Heart right ventricle (tissue), 16 donors: Measurements from ENCODE around the gene SPON1. TPM values are rescaled to one million over a fixed set of nuclear protein-coding genes. Genes with fewer than 3 reads are reported as not detected.

Experiments used
- ATAC-seq, 8 donors: fragments of 200-7000 bp; cut with Tn5 transposase; one replicate each; pipeline ENCODE4 v1.9.1; 2020; ENCODE audit warnings: mild to moderate bottlenecking in 8 of 8, moderate library complexity in 8 of 8, moderate number of reproducible peaks in 1 of 8
- DNase-seq, 2 donors: peaks; one replicate each; pipeline ENCODE4 v3.0.0-alpha.2; 2020
- H3K27ac ChIP-seq, 10 donors: fragments of 200-600 bp; sonication (generic) in 2 of 10; one replicate each; pipeline versions ENCODE4 v1.5.0 to v1.8.0; 2020 to 2022; ENCODE audit warnings: mild to moderate bottlenecking in 3 of 10
- H3K27me3 ChIP-seq, 7 donors: fragments of 200-600 bp; one replicate each; pipeline ENCODE4 v1.8.0; 2021 to 2022; ENCODE audit warnings: mild to moderate bottlenecking in 2 of 7
- H3K36me3 ChIP-seq, 9 donors: fragments of 200-600 bp; sonication (generic) in 1 of 9; one replicate each; pipeline versions ENCODE4 v1.5.0 to v1.8.0; 2020 to 2022; ENCODE audit warnings: mild to moderate bottlenecking in 2 of 9
- H3K4me1 ChIP-seq, 9 donors: fragments of 200-600 bp; sonication (generic) in 1 of 9; one replicate each; pipeline versions ENCODE4 v1.5.0 to v1.8.0; 2020 to 2022; ENCODE audit warnings: mild to moderate bottlenecking in 4 of 9
- H3K4me3 ChIP-seq, 10 donors: fragments of 200-600 bp; sonication (generic) in 2 of 10; one replicate each; pipeline versions ENCODE4 v1.5.0 to v1.8.0; 2020 to 2022; ENCODE audit warnings: mild to moderate bottlenecking in 7 of 10, moderate library complexity in 2 of 10
- H3K9me3 ChIP-seq, 11 donors: fragments of 200-600 bp in 10 of 11; sonication (generic) in 2 of 11; one replicate each; pipeline versions ENCODE4 v1.5.0 to v1.8.0; 2013 to 2022; ENCODE audit warnings: mild to moderate bottlenecking in 2 of 11, control low read depth in 1 of 11, moderate library complexity in 1 of 11
- WGBS, 2 donors: extraction: QIAGEN DNeasy Blood & Tissue Kit; methylation state at CpG; one replicate each; pipeline ENCODE4 v1.1.7; 2013; ENCODE audit warnings: inconsistent platforms in 1 of 2; 5-methylcytosine and 5-hydroxymethylcytosine counted together
- intact Hi-C, 10 donors: fragments of 100-400 bp; cut with DNase I; formaldehyde crosslinking; loops; one replicate each; pipeline versions ENCODE4 v1.11.1 to v1.14.2; 2022
- polyA plus RNA-seq, 2 donors: library from polyadenylated mRNA; stranded (reverse); fragments of 200-250 nt; gene quantifications; one replicate each; pipeline ENCODE4 v1.2.3, GENCODE V29; 2013
- total RNA-seq, 10 donors: library from RNA; stranded (reverse); fragmentation: NEBNext Ultra II Directional in 3 of 10; extraction: Animal tissue kit (Norgen Biotek cat#: 25700) in 3 of 10; gene quantifications; one replicate each; pipeline versions ENCODE4 v1.2.1 to v1.2.4, GENCODE V29; 2021 to 2023
- TF ChIP-seq, protein P1 (sequence below), 9 donors: fragments of 200-600 bp; sonication (generic) in 2 of 9; IDR thresholded peaks; one replicate each; pipeline versions ENCODE4 v1.5.0 to v1.8.0; 2021 to 2022; ENCODE audit warnings: antibody characterized with exemption in 9 of 9, mild to moderate bottlenecking in 5 of 9, moderate library complexity in 1 of 9
- donor health status: Arrhythmogenic right ventricular cardiomyopathy.
- donor health status: ischemic (EF 13 %, LVEDD 7.1; RV severe dilation, severe dysfunction).
- donor health status: healthy with polysubstance abuse.
- donor health status: DM: no; HTN: yes; CAD: no.
- donor health status: DM: no; HTN: no; CAD: no.
- donor health status: ischemic (EF 25% LVEDD 6.9; RV normal size, moderate dysfunction).
- donor health status: ischemic (EF 25% LVEDD 5.7; RV mildly dilated, moderate dysfunction).
- donor health status: healthy.
- donor health status: DM: yes; HTN: yes; CAD: no.
- donor health status: Ischemic cardiomyopathy.
- donor health status: ischemic (EF 35%, LVEDD 5.7; RV mildly dilated, moderate dysfunction).
- donor health status: nonischemic (EF 11% LVEDD 7.7; RV severe dilation, severe dysfunction).
- donor health status: DM: yes; HTN: yes; CAD: no.
- donor health status: PGD.
- donor health status: ischemic (EF 29% LVEDD 5.4; RV normal size, mild dysfunction).
- donor health status: nonischemic (EF 23%, LVEDD 6.1; RV moderate dilation, normal function).

The SPON1 gene
- total and polyA plus RNA-seq, 12 donors, result 2.9 to 14.7 (median 5.6) TPM

DNA sequence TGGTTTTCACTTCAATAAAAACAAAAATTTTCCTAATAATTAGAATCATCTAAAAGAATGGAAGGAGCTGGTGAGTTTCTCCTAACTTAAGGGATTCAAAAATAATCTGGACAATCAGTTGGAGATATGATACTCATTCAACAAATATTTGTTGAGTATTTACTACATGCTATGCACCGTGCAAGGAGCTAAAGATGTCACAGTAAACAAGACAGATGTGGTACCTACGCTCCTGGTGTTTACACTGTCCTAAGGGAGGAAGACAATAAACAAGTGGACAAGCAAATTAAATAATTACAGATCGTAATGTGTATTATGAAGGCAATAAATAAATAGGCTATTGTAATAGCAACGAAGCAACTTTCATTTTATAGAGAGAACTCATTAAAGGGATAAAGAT is 9.9 kb upstream of the SPON1 start:
- TF ChIP-seq, protein P1, sequence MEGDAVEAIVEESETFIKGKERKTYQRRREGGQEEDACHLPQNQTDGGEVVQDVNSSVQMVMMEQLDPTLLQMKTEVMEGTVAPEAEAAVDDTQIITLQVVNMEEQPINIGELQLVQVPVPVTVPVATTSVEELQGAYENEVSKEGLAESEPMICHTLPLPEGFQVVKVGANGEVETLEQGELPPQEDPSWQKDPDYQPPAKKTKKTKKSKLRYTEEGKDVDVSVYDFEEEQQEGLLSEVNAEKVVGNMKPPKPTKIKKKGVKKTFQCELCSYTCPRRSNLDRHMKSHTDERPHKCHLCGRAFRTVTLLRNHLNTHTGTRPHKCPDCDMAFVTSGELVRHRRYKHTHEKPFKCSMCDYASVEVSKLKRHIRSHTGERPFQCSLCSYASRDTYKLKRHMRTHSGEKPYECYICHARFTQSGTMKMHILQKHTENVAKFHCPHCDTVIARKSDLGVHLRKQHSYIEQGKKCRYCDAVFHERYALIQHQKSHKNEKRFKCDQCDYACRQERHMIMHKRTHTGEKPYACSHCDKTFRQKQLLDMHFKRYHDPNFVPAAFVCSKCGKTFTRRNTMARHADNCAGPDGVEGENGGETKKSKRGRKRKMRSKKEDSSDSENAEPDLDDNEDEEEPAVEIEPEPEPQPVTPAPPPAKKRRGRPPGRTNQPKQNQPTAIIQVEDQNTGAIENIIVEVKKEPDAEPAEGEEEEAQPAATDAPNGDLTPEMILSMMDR (IDR thresholded peaks at IDR 0.05), result no peak
- Histone ChIP-seq H3K9me3 (no peaks in the 10 kb centered on the region), H3K27ac (no peak overlapping the region), H3K27me3 (peaks cover 0 to 82% (median 36%) of the 10 kb centered on the region in 7 donors), H3K4me1 (peaks cover 0 to 6% (median 0%) of the 10 kb centered on the region in 9 donors), H3K36me3 (no peaks in the 10 kb centered on the region), H3K4me3 (no peak overlapping the region)
- WGBS, 2 donors, result 93 to 94% methylated on average over 4 of the region's 4 CpGs
- no peak for DNase-seq
- ATAC-seq, result no peak
- intact Hi-C loops, result loop anchor here in 3 of 10 donors (10.0 kb wide), 2 partner anchors 178 to 188 kb away; no protein-coding TSS in a partner anchor

DNA sequence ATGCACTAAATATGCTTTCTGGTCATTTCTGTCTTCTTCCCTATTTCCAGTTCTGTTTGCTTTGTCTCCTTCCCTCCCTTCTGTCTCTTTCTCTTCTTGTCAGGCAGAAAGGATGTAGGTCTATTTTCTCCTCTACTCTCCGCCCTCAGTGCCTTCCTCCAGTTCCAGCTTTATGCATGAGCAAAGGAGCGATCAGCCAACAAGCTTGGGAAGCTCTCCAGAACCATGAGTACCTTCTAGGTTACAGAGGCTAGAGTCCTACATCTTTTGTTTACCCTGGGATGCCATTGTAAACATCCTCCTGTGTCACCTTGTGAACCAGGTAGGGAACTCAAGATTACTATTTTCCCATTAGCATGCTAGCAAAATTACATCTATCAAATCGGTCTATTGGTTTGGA is 7.9 kb upstream of the SPON1 start:
- WGBS, 2 donors, result 78 to 81% methylated on average over 3 of the region's 3 CpGs
- no peak overlapping the region for H3K4me3 ChIP-seq
- peaks cover 0 to 91% (median 34%) of the 10 kb centered on the region in 7 donors for H3K27me3 ChIP-seq
- DNase-seq (no peak), ATAC-seq (no peak)
- H3K9me3 ChIP-seq, result no peaks in the 10 kb centered on the region
- no peak overlapping the region for H3K27ac ChIP-seq
- intact Hi-C loops, result loop anchor here in 3 of 10 donors (10.0 kb wide), 2 partner anchors 180 to 190 kb away; no protein-coding TSS in a partner anchor
- TF ChIP-seq, protein P1 (IDR thresholded peaks at IDR 0.05), result no peak
- H3K36me3 ChIP-seq, result no peaks in the 10 kb centered on the region
- H3K4me1 ChIP-seq, result peaks cover 0 to 6% (median 0%) of the 10 kb centered on the region in 9 donors

DNA sequence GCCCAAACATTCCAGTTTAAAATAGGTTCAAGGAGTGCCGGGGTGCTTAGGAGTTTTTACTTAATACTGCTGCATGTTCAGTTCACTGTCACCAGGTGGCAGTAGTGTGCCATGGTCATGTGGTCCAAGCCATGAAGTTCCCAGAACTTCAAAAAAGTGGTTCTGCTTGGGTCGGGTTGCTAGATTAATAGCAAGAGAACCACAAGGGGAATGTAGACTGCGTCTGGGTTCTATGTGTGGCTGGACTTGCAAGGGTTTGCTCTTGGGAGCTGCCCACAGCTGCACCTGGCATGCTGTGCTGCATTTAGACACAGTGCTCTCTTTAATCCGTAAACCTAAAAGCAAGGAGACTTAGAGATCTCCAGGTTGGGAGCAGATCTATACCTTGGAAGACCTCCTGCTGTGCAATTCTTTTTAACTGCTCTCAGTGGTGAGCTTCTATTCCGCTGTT is 6.5 kb upstream of the SPON1 start:
- H3K27me3 ChIP-seq, result peaks cover 0 to 93% (median 44%) of the 10 kb centered on the region in 7 donors
- H3K27ac ChIP-seq, result no peak overlapping the region
- intact Hi-C loops, result loop anchor here (1.0 to 10.0 kb wide), 9 partner anchors 181 to 293 kb away; no protein-coding TSS in a partner anchor
- WGBS, 2 donors, result 38 to 43% methylated on average over 5 of the region's 5 CpGs
- TF ChIP-seq, protein P1 (IDR thresholded peaks at IDR 0.05), result peak; percentile 66 to 92 (median 85)
- peaks cover 0 to 6% (median 0%) of the 10 kb centered on the region in 9 donors for H3K4me1 ChIP-seq
- peak in 1 of 2 donors; percentile 65 for DNase-seq
- no peaks in the 10 kb centered on the region for H3K36me3 ChIP-seq
- peak; percentile 34 to 76 (median 66) for ATAC-seq
- no peak overlapping the region for H3K4me3 ChIP-seq
- H3K9me3 ChIP-seq, result no peaks in the 10 kb centered on the region

DNA sequence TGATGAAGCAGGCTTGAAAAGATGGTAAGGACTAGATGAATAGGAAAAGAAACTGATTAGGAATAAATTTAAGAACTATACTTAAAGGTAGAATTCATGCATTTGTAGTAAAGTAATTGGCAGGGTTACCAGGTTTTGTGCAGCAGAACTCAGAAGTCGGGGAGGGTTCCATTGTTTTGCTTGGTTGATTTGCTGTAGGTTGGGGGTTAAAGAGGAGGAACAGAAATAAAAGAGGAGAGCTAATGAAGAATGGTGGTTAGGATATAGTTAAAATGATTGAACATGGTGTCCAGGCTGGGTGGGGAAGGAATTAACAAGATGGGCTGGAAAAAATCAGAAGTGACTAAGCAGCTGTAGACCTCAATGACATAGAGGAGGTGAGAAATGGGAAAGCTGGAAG is 5.5 kb upstream of the SPON1 start:
- Histone ChIP-seq H3K4me3 (no peak overlapping the region), H3K27me3 (peaks cover 0 to 91% (median 48%) of the 10 kb centered on the region in 7 donors), H3K4me1 (peaks cover 0 to 6% (median 0%) of the 10 kb centered on the region in 9 donors), H3K9me3 (no peaks in the 10 kb centered on the region), H3K36me3 (no peaks in the 10 kb centered on the region), H3K27ac (no peak overlapping the region)
- WGBS, 2 donors, result 97 to 100% methylated on average over 1 of the region's 1 CpG
- no peak for ATAC-seq
- intact Hi-C loops, result loop anchor here (1.0 to 10.0 kb wide), 9 partner anchors 182 to 292 kb away; no protein-coding TSS in a partner anchor
- TF ChIP-seq, protein P1 (IDR thresholded peaks at IDR 0.05), result no peak
- DNase-seq, result no peak
